ENCODE measurements around the gene CFAP300. TPM values are rescaled to one million over a fixed set of nuclear protein-coding genes. Genes with fewer than 3 reads are reported as not detected.

The CFAP300 gene
- total RNA-seq, 2 donors from 2014 or later: 2.9 to 5.2 TPM

DNA sequence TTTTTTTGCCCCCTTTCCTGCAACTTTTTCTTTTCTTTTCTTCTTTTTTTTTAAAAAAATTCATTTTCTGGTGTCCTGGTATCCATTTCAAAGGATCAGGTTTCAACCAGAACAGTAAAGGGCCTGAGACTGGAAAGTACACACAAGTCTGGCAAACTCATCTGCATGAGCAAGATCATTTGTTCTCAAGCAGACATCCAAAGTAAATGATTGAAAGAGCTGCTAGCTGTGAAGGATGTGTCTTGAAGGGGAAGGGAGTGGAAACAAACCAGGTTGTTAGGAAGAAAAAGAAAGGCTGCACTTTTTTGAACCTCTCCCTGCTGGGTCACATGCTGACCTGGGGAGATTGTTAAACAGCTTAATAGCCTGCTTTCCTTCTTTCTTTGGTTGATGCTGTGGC lies 68.3 kb downstream of the CFAP300 start:
- H3K4me3 ChIP-seq (ENCODE audit: low read length): peak overlapping the region; percentile 76
- peaks cover 36% of the 10 kb centered on the region for H3K4me1 ChIP-seq (ENCODE audit: control insufficient read depth, insufficient read depth, low read length)
- H3K9ac ChIP-seq (ENCODE audit: extremely low read depth, low read length, poor library complexity, severe bottlenecking): peak overlapping the region; percentile 16
- peaks cover 30% of the 10 kb centered on the region for H3K36me3 ChIP-seq (ENCODE audit: control insufficient read depth, insufficient read depth, low read length)
- Mint-ChIP-seq H3K4me1 (peaks cover 66% of the 10 kb centered on the region), H3K4me3 (peak overlapping the region; percentile 97), H3K9me3 (no peaks in the 10 kb centered on the region), H3K36me3 (ENCODE audit: low read depth) (peaks cover 19% of the 10 kb centered on the region), H3K27ac (peak overlapping the region; percentile 86), H3K27me3 (ENCODE audit: insufficient read depth) (no peaks in the 10 kb centered on the region)
- TF ChIP-seq, protein P1, sequence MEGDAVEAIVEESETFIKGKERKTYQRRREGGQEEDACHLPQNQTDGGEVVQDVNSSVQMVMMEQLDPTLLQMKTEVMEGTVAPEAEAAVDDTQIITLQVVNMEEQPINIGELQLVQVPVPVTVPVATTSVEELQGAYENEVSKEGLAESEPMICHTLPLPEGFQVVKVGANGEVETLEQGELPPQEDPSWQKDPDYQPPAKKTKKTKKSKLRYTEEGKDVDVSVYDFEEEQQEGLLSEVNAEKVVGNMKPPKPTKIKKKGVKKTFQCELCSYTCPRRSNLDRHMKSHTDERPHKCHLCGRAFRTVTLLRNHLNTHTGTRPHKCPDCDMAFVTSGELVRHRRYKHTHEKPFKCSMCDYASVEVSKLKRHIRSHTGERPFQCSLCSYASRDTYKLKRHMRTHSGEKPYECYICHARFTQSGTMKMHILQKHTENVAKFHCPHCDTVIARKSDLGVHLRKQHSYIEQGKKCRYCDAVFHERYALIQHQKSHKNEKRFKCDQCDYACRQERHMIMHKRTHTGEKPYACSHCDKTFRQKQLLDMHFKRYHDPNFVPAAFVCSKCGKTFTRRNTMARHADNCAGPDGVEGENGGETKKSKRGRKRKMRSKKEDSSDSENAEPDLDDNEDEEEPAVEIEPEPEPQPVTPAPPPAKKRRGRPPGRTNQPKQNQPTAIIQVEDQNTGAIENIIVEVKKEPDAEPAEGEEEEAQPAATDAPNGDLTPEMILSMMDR (conservative IDR thresholded peaks at IDR 0.05): no peak
- H3K27me3 ChIP-seq (ENCODE audit: control insufficient read depth, insufficient read depth, low read length, poor library complexity, severe bottlenecking): no peaks in the 10 kb centered on the region
- no peaks in the 10 kb centered on the region for H3K9me3 ChIP-seq (ENCODE audit: control insufficient read depth, low read length)
- DNase-seq: peak; percentile 74
- H3K27ac ChIP-seq (ENCODE audit: low read depth, low read length): peak overlapping the region; percentile 58

DNA sequence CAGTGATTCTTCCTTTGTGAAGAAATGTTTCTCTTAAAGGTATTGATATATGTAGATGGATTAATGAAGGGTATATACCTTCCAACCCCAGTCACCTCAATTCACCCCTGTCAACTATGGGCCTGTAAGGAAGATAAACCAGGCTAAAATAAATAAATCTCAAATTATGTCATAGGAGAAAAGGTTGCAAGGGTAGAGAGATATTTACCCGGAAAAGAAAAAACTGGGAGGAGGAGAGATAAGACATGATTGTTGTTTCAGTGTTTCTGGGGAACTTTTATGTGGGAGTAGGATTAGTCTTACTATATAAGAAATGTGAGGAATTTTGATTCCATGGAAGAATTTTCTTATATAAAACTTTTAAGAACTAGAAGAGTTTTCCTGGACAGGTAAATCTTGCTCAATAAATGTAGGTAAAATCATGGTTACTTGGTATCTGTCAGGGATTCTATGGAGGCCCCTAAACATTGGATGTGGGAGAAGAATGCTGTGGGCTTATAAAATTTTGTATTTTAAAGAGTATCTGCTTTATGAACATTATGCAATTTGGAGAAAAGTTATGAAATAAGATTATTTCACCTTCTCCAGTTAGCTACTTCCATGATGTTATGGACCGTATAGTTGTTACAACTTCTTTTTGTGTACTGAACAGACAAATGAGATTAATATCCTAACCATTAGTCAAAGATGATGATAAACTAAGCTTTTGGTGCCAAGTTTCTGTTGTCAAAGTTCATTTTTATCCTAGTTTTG lies 69.4 kb downstream of the CFAP300 start:
- peaks cover 71% of the 10 kb centered on the region for H3K4me1 Mint-ChIP-seq
- H3K27ac ChIP-seq (ENCODE audit: low read depth, low read length): no peak overlapping the region
- 73 to 89% methylated on average over 1 to 2 of the region's 2 CpGs for WGBS, 2 experiments (ENCODE audit: insufficient coverage in 1 of 2, insufficient read length in 1 of 2)

GRCh38 chr11:102117472-102118113 lies 70.4 kb downstream of the CFAP300 start:
- H3K9ac ChIP-seq (ENCODE audit: extremely low read depth, low read length, poor library complexity, severe bottlenecking): peak overlapping the region; percentile 21
- peaks cover 34% of the 10 kb centered on the region for H3K36me3 Mint-ChIP-seq (ENCODE audit: low read depth)
- peaks cover 43% of the 10 kb centered on the region for H3K36me3 ChIP-seq (ENCODE audit: control insufficient read depth, insufficient read depth, low read length)
- peaks cover 8% of the 10 kb centered on the region for H3K9me3 ChIP-seq (ENCODE audit: control insufficient read depth, low read length)
- H3K27me3 ChIP-seq (ENCODE audit: control insufficient read depth, insufficient read depth, low read length, poor library complexity, severe bottlenecking): no peaks in the 10 kb centered on the region
- WGBS, 2 experiments (ENCODE audit: insufficient coverage in 1 of 2, insufficient read length in 1 of 2): 76 to 84% methylated on average over 3 to 4 of the region's 4 CpGs
- TF ChIP-seq, protein P1 (conservative IDR thresholded peaks at IDR 0.05): no peak
- peak overlapping the region; percentile 76 for H3K4me3 ChIP-seq (ENCODE audit: low read length)
- peaks cover 70% of the 10 kb centered on the region for H3K4me1 Mint-ChIP-seq
- peaks cover 8% of the 10 kb centered on the region for H3K9me3 Mint-ChIP-seq
- H3K27ac ChIP-seq (ENCODE audit: low read depth, low read length): no peak overlapping the region
- peak overlapping the region; percentile 97 for H3K4me3 Mint-ChIP-seq
- DNase-seq: no peak
- H3K27ac Mint-ChIP-seq: peak overlapping the region; percentile 58
- no peaks in the 10 kb centered on the region for H3K27me3 Mint-ChIP-seq (ENCODE audit: insufficient read depth)
- peaks cover 36% of the 10 kb centered on the region for H3K4me1 ChIP-seq (ENCODE audit: control insufficient read depth, insufficient read depth, low read length)

More for the DNA sequence above, 69.4 kb downstream of the CFAP300 start:
- peak overlapping the region; percentile 76 for H3K4me3 ChIP-seq (ENCODE audit: low read length)
- no peak overlapping the region for H3K9ac ChIP-seq (ENCODE audit: extremely low read depth, low read length, poor library complexity, severe bottlenecking)
- H3K27me3 ChIP-seq (ENCODE audit: control insufficient read depth, insufficient read depth, low read length, poor library complexity, severe bottlenecking): no peaks in the 10 kb centered on the region
- peaks cover 34% of the 10 kb centered on the region for H3K36me3 ChIP-seq (ENCODE audit: control insufficient read depth, insufficient read depth, low read length)
- Mint-ChIP-seq H3K27ac (peak overlapping the region; percentile 66), H3K4me3 (peak overlapping the region; percentile 97), H3K27me3 (ENCODE audit: insufficient read depth) (no peaks in the 10 kb centered on the region), H3K36me3 (ENCODE audit: low read depth) (peaks cover 25% of the 10 kb centered on the region), H3K9me3 (no peaks in the 10 kb centered on the region)
- TF ChIP-seq, protein P1 (conservative IDR thresholded peaks at IDR 0.05): no peak
- peaks cover under 1% of the 10 kb centered on the region for H3K9me3 ChIP-seq (ENCODE audit: control insufficient read depth, low read length)
- DNase-seq: no peak
- peaks cover 36% of the 10 kb centered on the region for H3K4me1 ChIP-seq (ENCODE audit: control insufficient read depth, insufficient read depth, low read length)
